Stimulated activated CD4-positive, alpha-beta T cell treated with anti-CD3 and anti-CD28 coated beads, Interleukin-12 subunit alpha, Interleukin-12 subunit beta, amount 100 ng/mL, for 4 hours (primary cell): Measurements from ENCODE around the gene USP2.
"Not testable (repeated sequence)": the region's sequence is repeated elsewhere in the genome, so short reads cannot be mapped to it uniquely, and the experiment has no call there.

ENCODE experiments used
- DNase-seq: peaks from one replicate; pipeline ENCODE4 v3.0.0-alpha.2; 2020

The USP2 gene

DNA sequence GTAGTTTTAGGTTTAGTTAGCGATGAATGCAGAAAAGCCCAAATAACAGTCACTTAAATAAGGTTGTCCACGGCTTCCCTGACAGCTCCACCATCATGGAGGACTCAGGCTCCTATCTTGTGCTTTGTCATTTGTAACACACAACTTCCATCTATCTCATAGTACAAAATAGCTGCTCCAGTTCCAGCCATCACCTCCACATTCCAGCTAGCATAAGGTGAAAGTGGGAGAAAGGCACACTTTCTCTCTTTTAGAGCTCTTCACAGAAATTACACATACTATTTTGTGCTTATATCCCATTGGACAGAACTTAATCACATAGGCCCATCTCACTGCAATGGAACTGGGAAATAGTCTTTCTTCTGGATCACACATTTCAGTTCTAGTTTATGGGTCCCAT, 32.8 kb upstream of the USP2 start:
- no peak for DNase-seq

GRCh38 chr11:119412072-119412471, 30.6 kb upstream of the USP2 start:
- no peak for DNase-seq

DNA sequence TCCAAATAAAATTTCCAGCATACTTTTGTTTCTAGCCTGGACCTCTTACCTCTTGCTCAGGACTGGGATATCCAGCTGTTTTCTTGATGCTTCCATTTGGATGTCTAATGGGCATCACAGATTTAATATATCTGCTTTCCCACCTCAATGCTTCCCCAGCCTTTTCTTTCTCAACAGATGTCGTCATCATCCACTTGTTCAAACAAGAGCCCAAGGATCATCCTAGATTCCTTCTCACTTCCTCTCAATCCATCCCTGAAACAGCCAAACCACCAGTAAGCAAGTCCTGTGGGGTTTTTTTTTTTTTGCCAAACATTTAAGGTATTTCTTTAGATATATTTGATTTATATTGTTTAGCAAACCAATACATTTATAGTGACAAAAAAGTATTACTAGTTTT, 29.0 kb upstream of the USP2 start:
- no peak for DNase-seq

DNA sequence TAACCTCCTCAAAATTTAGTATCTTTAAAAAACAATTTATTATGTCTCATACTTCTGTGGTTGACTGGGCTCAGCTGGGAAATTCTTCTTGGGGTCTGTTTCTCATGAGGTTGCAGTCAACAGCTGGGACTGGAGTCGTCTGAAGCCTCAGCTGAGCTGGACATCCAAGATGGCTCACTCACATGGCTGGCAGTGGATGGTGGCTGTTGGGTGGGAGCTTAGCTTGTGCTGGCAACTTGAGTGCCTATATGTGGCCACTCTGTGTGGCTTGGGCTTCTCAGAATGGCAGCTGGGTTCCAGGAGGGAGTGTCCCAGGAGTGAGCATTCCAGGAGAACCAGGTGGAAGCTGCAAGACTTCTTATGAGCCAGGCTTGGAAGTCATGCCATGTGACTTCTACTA, 28.2 kb upstream of the USP2 start:
- DNase-seq = no peak

- no peak for DNase-seq
Observed at GRCh38 chr11:119406005-119406404, 24.5 kb upstream of the USP2 start.

- DNase-seq = not testable (repeated sequence)
Observed at GRCh38 chr11:119405448-119405847, 24.0 kb upstream of the USP2 start.

- no peak for DNase-seq
Observed at GRCh38 chr11:119404872-119405271, 23.4 kb upstream of the USP2 start.

- DNase-seq = no peak
Observed at GRCh38 chr11:119403021-119403420, 21.5 kb upstream of the USP2 start.

DNA sequence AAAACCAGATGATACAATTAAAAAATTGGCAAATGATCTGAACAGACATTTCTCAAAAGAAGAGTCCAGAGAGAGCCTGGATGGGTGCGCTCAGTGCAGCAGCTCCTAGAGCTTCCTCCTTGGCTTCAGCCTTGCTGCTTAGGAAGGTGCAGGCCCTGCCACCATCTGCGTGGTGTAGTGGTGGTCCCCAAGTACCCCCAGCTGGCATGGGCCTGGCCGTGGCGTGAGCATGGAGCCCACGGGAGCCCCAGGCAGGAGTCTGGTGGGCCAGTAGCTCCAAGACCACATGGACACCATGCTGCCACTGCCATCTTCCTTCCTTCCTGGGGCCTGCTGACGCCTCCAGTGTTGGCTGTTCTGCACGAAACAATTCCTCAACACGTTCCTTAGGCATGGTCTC, 21.0 kb upstream of the USP2 start:
- no peak for DNase-seq

- no peak for DNase-seq
Observed at GRCh38 chr11:119400860-119401259, 19.4 kb upstream of the USP2 start.

- DNase-seq = no peak
Observed at GRCh38 chr11:119397740-119398139, 16.2 kb upstream of the USP2 start.

GRCh38 chr11:119396835-119397234, 15.3 kb upstream of the USP2 start:
- DNase-seq = no peak

DNA sequence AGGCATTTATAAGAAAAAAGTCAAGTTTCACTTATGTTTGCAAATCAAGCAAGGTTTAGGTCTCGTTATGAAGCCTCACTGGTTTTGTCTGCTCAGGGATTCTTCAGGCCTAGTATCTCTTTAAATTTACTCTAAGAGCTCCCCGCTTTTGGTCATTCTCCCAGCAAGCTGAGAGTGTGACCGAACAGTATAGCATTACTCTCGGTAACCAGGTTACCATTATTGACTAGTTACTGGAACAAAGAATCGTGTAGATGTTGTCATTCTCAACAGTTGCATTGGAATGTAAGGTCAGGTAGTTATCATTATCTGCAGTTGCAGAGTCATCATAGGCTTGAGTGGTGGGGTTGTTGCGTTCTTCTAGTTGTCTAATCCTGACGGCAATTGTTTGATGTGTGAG, 9.8 kb upstream of the USP2 start:
- no peak for DNase-seq

DNA sequence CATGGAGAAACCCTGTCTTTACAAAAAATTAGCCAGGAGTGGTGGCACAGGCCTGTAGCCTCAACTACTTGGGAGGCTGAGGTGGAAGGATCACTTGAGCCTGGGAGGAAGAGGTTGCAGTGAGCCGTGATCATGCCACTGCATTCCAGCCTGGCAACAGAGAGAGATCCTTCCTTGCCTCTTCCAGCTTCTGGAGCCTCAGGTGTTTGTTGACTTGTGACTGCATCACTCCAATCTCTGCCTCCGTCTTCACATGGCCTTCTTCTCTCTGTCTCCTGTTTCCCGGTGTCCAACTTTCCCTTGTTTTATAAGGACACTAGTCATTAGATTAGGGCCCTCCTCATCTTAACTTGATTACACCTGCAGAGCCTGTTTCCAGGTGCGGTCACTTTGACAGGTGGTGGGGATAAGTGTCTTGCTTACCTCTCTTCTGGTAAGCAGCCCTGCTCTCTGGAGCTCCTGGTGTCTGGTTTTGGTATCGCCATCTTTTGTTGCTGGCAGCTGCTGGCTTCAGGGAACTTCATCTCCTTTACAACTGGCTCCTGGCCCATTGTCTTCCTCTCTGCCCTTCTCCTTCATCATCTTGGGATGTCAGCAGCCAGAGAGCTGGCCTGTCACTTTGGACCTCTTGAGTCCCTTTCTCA, 8.2 kb upstream of the USP2 start:
- DNase-seq = no peak

DNA sequence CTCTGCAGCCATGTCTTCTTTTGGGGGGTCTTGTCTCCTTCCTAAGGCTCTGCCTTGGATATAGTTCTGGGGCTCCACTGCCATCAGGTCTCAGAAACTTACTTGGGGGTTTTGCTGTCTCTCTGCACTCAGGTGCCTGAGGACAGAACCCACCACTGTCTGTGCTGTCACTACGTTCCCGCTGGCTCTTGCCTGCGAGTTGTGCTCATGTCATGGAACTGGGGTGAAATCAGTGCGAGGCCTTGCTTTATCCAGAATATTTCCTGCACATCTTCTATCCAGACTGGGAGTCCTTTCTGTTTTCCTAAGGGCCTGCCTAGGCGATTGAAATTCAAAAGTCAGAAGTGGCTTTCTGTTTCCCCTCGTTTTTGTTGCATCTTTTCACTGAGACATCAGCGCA, 6.6 kb upstream of the USP2 start:
- DNase-seq = no peak

- no peak for DNase-seq
Observed at GRCh38 chr11:119384332-119384731, 2.8 kb upstream of the USP2 start.

DNA sequence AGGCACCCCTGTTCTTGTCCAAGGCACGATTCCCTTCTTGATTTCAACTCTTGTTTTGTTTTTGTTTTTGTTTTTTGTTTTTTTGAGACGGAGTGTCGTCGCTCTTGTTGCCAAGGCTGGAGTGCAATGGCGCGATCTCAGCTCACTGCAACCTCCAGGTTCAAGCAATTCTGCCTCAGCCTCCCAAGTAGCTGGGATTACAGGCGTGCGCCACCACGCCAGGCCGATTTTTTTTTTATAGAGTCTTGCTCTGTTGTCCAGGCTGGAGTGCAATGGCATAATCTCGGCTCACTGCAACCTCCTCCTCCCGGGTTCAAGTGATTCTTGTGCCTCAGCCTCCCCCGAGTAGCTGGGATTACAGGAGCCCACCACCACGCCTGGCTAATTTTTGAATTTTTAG, 1.0 kb upstream of the USP2 start:
- DNase-seq = not testable (repeated sequence)

GRCh38 chr11:119382101-119382500, 611 bp upstream of the USP2 start:
- DNase-seq = no peak

DNA sequence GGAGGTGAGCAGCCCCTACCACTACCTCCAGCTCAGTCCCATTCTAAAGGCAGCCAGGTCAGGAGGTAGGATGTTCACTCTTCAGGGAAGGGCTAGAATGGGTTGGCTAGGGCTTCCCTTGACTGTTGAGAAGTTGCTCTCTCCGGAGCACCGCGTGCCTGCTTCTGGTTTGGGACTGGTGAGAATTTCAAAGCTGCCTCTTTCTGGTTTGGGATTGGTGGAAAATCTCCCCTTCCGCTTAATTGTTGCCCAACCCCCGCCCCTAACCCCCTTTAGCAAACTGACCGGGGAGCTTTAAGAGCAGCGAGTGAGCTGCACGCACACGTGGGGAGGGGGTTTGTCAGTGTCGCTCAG, 686 bp downstream of the USP2 start:
- no peak for DNase-seq

DNA sequence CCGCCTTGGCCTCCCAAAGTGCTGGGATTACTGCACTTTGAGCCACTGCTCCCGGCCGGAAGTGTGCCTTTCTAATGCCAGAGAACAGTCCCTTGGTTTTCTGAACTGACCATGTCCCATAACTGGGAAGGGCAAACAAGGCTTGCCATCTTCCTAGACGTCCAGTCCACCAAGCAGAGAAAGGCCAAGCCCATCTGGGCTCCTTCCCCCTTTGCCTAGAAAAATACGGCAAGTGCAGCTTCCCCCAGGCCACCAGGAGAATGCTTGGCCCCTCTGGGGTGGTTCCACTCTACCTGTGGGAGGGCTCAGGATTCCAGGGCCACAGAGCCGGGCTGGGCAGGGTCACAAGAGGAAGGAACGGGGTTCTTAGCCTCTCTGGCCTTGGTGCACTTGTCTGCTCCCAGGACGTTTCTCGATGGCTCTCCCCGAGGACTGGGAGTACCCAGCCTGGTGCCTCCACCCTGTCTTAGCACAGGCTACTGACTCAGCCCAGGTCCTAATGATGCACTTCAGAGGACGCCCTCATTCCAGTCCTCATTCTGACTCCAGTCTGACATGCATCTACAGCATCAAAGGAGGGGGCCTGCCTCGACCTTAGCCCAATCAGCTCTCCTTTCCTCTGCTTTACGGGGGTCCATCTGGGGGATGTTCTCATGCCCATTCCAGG, 1.2 kb downstream of the USP2 start:
- no peak for DNase-seq

GRCh38 chr11:119378851-119379465, 2.5 kb downstream of the USP2 start:
- DNase-seq = no peak

GRCh38 chr11:119377961-119378667, 3.4 kb downstream of the USP2 start:
- no peak for DNase-seq

DNA sequence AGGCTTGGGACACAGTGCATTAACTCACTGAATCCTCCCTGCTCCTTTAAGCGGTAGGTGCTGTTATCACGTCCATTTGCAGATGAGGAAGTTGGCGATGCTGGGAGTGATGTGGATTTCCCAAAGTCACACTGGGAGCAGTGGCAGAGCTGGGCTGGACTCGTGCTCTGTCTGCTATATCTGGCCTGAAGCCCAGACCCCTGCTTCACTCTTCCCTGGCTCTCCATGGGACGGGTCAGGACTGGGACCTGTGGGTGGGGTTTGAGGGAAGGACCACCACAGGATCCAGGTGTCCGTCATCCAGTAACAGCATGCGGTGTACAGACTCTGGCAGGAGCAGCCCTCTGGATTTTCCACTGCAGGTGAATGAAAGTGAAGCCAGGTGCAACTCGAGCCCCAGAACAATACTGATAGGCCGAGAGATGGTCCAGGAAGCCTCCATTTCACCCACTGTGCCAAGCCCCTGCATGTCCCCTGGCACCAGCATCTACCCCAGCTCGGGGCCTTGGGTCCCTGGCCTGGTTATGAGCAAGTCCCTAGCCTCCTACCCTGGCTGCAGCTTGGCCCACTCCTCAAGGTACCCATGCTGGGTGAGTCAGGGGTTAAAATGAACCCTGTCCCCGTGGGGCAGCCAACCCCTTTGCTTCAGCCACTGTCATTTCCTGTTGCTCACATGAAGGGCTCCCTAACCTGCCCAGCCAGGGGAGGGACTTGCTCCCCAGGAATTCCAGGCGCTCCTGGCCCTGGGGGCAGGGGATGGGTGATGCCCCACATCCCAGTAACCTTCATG, 4.2 kb downstream of the USP2 start:
- DNase-seq = no peak
